Caco-2 (cell line): ENCODE data around the gene ESPNL. TPM values are rescaled to one million over a fixed set of nuclear protein-coding genes. Genes with fewer than 3 reads are reported as not detected.

Experiments used
- BruUV-seq: library from RNA; stranded (reverse); fragments of 400-500 nt; replicated peaks from 2 replicates; lab custom pipeline; 2021; lab: Mats Ljungman, UMichigan
- CTCF ChIA-PET: fragments of 300-600 bp; sonication (Branson Sonifier 250); formaldehyde crosslinking; loops from one replicate; lab custom pipeline; 2022; ENCODE audit warnings: antibody characterized with exemption; lab: Charles Lee
- POLR2A ChIA-PET: fragments of 300-600 bp; sonication (Branson Sonifier 250); formaldehyde crosslinking; loops from one replicate; lab custom pipeline; 2022; ENCODE audit warnings: antibody characterized with exemption; lab: Charles Lee
- DNase-seq, 2 experiments: peaks; one replicate each; pipeline versions ENCODE4 v3.0.0 to v3.0.0-alpha.2; 2020 to 2022
- H3K27me3 ChIP-seq: replicated peaks from 2 replicates; pipeline ENCODE4 v1.6.0; 2011; ENCODE audit warnings: low read length; ENCODE audit not compliant: control insufficient read depth, insufficient read depth
- H3K36me3 ChIP-seq: 2 replicates; pipeline ENCODE4 v1.5.1; 2011; ENCODE audit warnings: low read length; ENCODE audit not compliant: control insufficient read depth, insufficient read depth
- H3K4me1 ChIP-seq: fragments of 250-450 bp; sonication (Bioruptor Pico); 2 replicates; pipeline ENCODE4 v1.5.1; 2020; ENCODE audit warnings: mild to moderate bottlenecking
- H3K4me3 ChIP-seq: 2 replicates; pipeline ENCODE4 v1.5.1; 2011; ENCODE audit warnings: low read depth, mild to moderate bottlenecking, control low read depth, low read length
- H3K9me3 ChIP-seq: fragments of 250-450 bp; sonication (Bioruptor Pico); 2 replicates; pipeline ENCODE4 v1.5.1; 2020; ENCODE audit warnings: mild to moderate bottlenecking, moderate library complexity
- H3K27ac Mint-ChIP-seq: one replicate; pipeline ENCODE4 v1.8.0; 2022; ENCODE audit warnings: mixed read lengths; ENCODE audit not compliant: unreplicated experiment
- H3K27me3 Mint-ChIP-seq: one replicate; pipeline ENCODE4 v1.8.0; 2022; ENCODE audit warnings: mixed read lengths; ENCODE audit not compliant: insufficient read depth, unreplicated experiment
- H3K36me3 Mint-ChIP-seq: one replicate; pipeline ENCODE4 v1.8.0; 2022; ENCODE audit warnings: mild to moderate bottlenecking, mixed read lengths; ENCODE audit not compliant: insufficient read depth, unreplicated experiment
- H3K4me1 Mint-ChIP-seq: one replicate; pipeline ENCODE4 v1.8.0; 2022; ENCODE audit warnings: low read depth, mixed read lengths; ENCODE audit not compliant: unreplicated experiment
- H3K4me3 Mint-ChIP-seq: one replicate; pipeline ENCODE4 v1.8.0; 2022; ENCODE audit warnings: mild to moderate bottlenecking, moderate library complexity, mixed read lengths; ENCODE audit not compliant: unreplicated experiment
- H3K9me3 Mint-ChIP-seq: one replicate; pipeline ENCODE4 v1.8.0; 2022; ENCODE audit warnings: mixed read lengths; ENCODE audit not compliant: unreplicated experiment
- intact Hi-C: fragments of 100-400 bp; cut with micrococcal nuclease; formaldehyde crosslinking; loops from one replicate; pipeline ENCODE4 v1.10.0; 2022; ENCODE audit not compliant: unreplicated experiment
- total RNA-seq: library from RNA; stranded (reverse); gene quantifications from 2 replicates; pipeline ENCODE4 v1.2.3, GENCODE V29; 2022
- TF ChIP-seq, protein P1 (sequence below), 2 experiments: fragments of 200-600 bp in 1 of 2; IDR thresholded peaks; 1 replicate in 1 of 2; 2 replicates in 1 of 2; pipeline versions ENCODE4 v1.5.1 to v1.8.0; 2011 to 2022; ENCODE audit warnings: antibody characterized with exemption in 1 of 2, control low read depth in 1 of 2, inconsistent platforms in 1 of 2, low read depth in 1 of 2, low read length in 1 of 2, mild to moderate bottlenecking in 1 of 2, moderate library complexity in 1 of 2; ENCODE audit not compliant: insufficient read depth in 1 of 2, severe bottlenecking in 1 of 2, unreplicated experiment in 1 of 2

The ESPNL gene
- total RNA-seq, 1 experiment from 2014 or later: not detected

DNA sequence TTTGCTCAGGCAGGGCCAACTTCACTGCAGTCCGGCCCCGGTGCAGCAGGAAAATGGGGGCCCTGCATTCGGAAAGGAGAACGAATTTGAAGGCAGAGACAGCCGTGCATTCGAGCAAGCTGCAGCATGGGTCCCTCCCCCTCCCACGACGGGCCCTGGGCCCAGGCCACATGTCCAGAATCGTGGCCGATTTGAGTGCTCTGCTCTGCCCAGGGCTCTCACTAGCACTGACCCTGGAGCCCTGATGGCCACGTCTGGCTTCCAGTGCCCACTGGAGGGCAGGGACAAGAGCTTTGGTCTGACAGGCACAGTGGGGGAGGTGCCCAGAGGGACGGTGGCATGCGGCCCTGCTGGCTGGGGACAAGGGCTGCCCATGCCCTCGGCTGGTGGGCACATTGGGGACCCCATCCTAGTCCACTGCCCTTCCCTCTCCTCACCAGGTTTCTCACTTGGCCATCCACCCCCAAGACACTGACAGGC lies 23.9 kb downstream of the ESPNL start:
- Mint-ChIP-seq H3K36me3 (no peaks in the 10 kb centered on the region), H3K27ac (no peak overlapping the region), H3K4me3 (no peak overlapping the region), H3K27me3 (no peaks in the 10 kb centered on the region), H3K4me1 (no peaks in the 10 kb centered on the region), H3K9me3 (no peaks in the 10 kb centered on the region)
- Histone ChIP-seq H3K4me1 (no peaks in the 10 kb centered on the region), H3K36me3 (no peaks in the 10 kb centered on the region), H3K27me3 (no peaks in the 10 kb centered on the region), H3K4me3 (no peak overlapping the region), H3K9me3 (no peaks in the 10 kb centered on the region)
- BruUV-seq: no TSS peak
- TF ChIP-seq, protein P1, sequence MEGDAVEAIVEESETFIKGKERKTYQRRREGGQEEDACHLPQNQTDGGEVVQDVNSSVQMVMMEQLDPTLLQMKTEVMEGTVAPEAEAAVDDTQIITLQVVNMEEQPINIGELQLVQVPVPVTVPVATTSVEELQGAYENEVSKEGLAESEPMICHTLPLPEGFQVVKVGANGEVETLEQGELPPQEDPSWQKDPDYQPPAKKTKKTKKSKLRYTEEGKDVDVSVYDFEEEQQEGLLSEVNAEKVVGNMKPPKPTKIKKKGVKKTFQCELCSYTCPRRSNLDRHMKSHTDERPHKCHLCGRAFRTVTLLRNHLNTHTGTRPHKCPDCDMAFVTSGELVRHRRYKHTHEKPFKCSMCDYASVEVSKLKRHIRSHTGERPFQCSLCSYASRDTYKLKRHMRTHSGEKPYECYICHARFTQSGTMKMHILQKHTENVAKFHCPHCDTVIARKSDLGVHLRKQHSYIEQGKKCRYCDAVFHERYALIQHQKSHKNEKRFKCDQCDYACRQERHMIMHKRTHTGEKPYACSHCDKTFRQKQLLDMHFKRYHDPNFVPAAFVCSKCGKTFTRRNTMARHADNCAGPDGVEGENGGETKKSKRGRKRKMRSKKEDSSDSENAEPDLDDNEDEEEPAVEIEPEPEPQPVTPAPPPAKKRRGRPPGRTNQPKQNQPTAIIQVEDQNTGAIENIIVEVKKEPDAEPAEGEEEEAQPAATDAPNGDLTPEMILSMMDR (IDR thresholded peaks at IDR 0.05; ENCODE audit: insufficient read depth in 1 of 2, low read depth in 1 of 2, low read length in 1 of 2, severe bottlenecking in 1 of 2, unreplicated experiment in 1 of 2): no peak
- POLR2A ChIA-PET: no interaction called here
- DNase-seq: no peak
- CTCF ChIA-PET: no interaction called here
- intact Hi-C loops: no loop called here

DNA sequence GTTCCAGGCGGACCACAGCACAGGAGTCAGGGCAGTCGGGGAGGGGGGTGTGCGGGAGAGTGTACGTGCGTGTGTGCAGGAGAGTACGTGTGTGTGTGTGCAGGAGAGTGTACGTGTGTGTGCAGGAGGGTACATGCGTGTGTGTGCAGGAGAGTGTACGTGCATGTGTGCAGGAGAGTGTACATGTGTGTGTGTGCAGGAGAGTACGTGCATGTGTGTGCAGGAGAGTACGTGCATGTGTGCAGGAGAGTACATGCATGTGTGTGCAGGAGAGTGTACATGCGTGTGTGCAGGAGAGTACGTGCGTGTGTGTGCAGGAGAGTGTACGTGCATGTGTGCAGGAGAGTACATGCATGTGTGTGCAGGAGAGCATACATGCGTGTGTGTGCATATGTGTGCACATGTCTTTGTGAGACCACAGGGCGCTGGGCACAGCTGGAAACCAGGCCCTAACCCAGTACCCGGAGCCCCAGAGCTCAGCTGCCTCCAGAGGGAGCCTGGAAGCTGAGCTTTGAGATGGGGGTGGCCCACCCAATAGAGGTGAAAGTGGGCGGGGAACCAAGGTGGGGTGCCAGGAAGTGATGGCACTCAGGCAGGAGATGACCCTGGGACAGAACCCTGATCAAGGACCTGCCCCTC lies 24.5 kb downstream of the ESPNL start:
- no peak overlapping the region for H3K27ac Mint-ChIP-seq
- POLR2A ChIA-PET: no interaction called here

DNA sequence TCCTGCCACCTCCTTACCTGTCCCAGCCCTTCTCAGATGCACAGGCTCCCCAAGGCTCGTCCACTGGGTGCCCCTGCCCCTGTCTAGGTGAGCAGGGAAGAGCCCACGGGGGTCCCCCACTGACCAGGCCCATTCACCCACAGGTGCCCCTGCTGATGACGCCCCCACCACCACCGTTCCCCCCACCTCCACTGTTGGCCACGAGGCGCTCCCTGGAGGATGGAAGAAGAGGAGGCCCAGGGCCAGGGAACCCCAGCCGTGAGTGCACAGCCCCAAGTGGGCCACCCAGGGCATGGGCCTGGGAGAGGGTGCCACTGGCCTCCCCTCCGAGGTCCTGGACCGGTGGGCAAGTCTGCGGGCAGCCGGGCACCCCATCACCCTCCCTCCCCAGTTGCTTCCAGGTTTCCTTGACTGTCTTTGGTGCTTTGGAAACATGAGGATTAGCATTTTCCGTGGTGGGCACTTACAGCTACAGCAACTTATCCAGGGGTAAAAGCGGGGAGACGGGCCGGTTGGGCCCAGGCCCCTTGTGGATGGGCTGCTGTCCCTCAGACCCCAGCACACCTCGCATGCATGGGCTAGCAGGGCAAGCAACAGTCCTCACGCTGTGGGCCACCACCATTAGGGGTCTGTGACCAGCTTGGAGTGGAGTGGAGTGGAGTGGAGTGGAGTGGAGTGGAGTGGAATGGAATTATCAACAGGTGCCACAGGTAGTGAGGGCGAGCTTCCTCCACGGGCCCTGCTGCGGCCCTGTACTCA lies 25.2 kb downstream of the ESPNL start:
- TF ChIP-seq, protein P1 (IDR thresholded peaks at IDR 0.05; ENCODE audit: insufficient read depth in 1 of 2, low read depth in 1 of 2, low read length in 1 of 2, severe bottlenecking in 1 of 2, unreplicated experiment in 1 of 2): no peak
- no peaks in the 10 kb centered on the region for H3K9me3 Mint-ChIP-seq
- no peaks in the 10 kb centered on the region for H3K4me1 Mint-ChIP-seq
- Histone ChIP-seq H3K4me1 (no peaks in the 10 kb centered on the region), H3K4me3 (no peak overlapping the region), H3K36me3 (no peaks in the 10 kb centered on the region), H3K27me3 (no peaks in the 10 kb centered on the region), H3K9me3 (no peaks in the 10 kb centered on the region)
- POLR2A ChIA-PET: no interaction called here
- no peaks in the 10 kb centered on the region for H3K27me3 Mint-ChIP-seq
- CTCF ChIA-PET: interaction anchor here (0.6 kb wide), 1 partner anchor 12 kb away, joined by 5 read pairs; no protein-coding TSS in a partner anchor
- no peak overlapping the region for H3K27ac Mint-ChIP-seq
- intact Hi-C loops: no loop called here
- no peak for DNase-seq
- H3K4me3 Mint-ChIP-seq: no peak overlapping the region
- H3K36me3 Mint-ChIP-seq: no peaks in the 10 kb centered on the region
- no TSS peak for BruUV-seq

More for the DNA sequence above, 24.5 kb downstream of the ESPNL start:
- H3K27me3 Mint-ChIP-seq: no peaks in the 10 kb centered on the region
- no peaks in the 10 kb centered on the region for H3K4me1 ChIP-seq
- no peaks in the 10 kb centered on the region for H3K36me3 Mint-ChIP-seq
- no peak overlapping the region for H3K4me3 Mint-ChIP-seq
- intact Hi-C loops: no loop called here
- no peaks in the 10 kb centered on the region for H3K27me3 ChIP-seq
- BruUV-seq: no TSS peak
- CTCF ChIA-PET: no interaction called here
- H3K4me1 Mint-ChIP-seq: no peaks in the 10 kb centered on the region
- H3K36me3 ChIP-seq: no peaks in the 10 kb centered on the region
- no peak for DNase-seq
- no peaks in the 10 kb centered on the region for H3K9me3 Mint-ChIP-seq
- no peaks in the 10 kb centered on the region for H3K9me3 ChIP-seq
- TF ChIP-seq, protein P1 (IDR thresholded peaks at IDR 0.05; ENCODE audit: insufficient read depth in 1 of 2, low read depth in 1 of 2, low read length in 1 of 2, severe bottlenecking in 1 of 2, unreplicated experiment in 1 of 2): no peak
- H3K4me3 ChIP-seq: no peak overlapping the region
